Neuronal stem cell (in vitro differentiated cells): ENCODE data around the gene ZDHHC13.
A peak's percentile ranks its signal among the peaks of the same experiment; 100 is the strongest.

Source experiments
- DNase-seq: peaks from one replicate; pipeline ENCODE4 v3.0.0-alpha.2; 2013; ENCODE audit warnings: low spot score
- H2AFZ ChIP-seq: one replicate; pipeline ENCODE4 v1.6.1; 2013; ENCODE audit warnings: mild to moderate bottlenecking, low read length, inconsistent platforms
- H2AK5ac ChIP-seq: 2 replicates; pipeline ENCODE4 v1.6.1; 2013; ENCODE audit warnings: low read depth, mild to moderate bottlenecking, inconsistent platforms, low read length, moderate library complexity, mixed read lengths
- H2BK120ac ChIP-seq: 2 replicates; pipeline ENCODE4 v1.6.1; 2013; ENCODE audit warnings: low read depth, mild to moderate bottlenecking, inconsistent platforms, low read length, moderate library complexity, mixed read lengths
- H2BK12ac ChIP-seq: one replicate; pipeline ENCODE4 v1.6.1; 2013; ENCODE audit warnings: low read length, inconsistent platforms
- H2BK15ac ChIP-seq: 2 replicates; pipeline ENCODE4 v1.6.1; 2013; ENCODE audit warnings: mild to moderate bottlenecking, low read length, inconsistent platforms, mixed read lengths
- H2BK5ac ChIP-seq: one replicate; pipeline ENCODE4 v1.6.1; 2013; ENCODE audit warnings: inconsistent platforms, mild to moderate bottlenecking, low read length, moderate library complexity
- H3K14ac ChIP-seq: one replicate; pipeline ENCODE4 v1.6.1; 2013; ENCODE audit warnings: low read length, inconsistent platforms
- H3K18ac ChIP-seq: 2 replicates; pipeline ENCODE4 v1.6.1; 2013; ENCODE audit warnings: low read length, inconsistent platforms
- H3K23ac ChIP-seq: 2 replicates; pipeline ENCODE4 v1.6.1; 2013; ENCODE audit warnings: low read depth, mild to moderate bottlenecking, mixed read lengths, low read length, inconsistent platforms; ENCODE audit not compliant: poor library complexity
- H3K27ac ChIP-seq: replicated peaks from 3 replicates; pipeline ENCODE4 v1.5.1; 2013; ENCODE audit warnings: low read length, inconsistent platforms
- H3K27me3 ChIP-seq, 3 experiments: 2 replicates each; pipeline ENCODE4 v1.6.1; 2013; ENCODE audit warnings: low read length in 3 of 3, mild to moderate bottlenecking in 2 of 3, inconsistent platforms in 1 of 3, low read depth in 1 of 3, mixed read lengths in 1 of 3, moderate library complexity in 1 of 3; ENCODE audit not compliant: control insufficient read depth in 3 of 3, insufficient read depth in 3 of 3
- H3K36me3 ChIP-seq, 2 donors: replicated peaks in 1 of 2; 2 replicates each; pipeline ENCODE4 v1.6.1; 2013; ENCODE audit warnings: low read length in 2 of 2; ENCODE audit not compliant: control insufficient read depth in 2 of 2, insufficient read depth in 2 of 2
- H3K4ac ChIP-seq: 2 replicates; pipeline ENCODE4 v1.6.1; 2013; ENCODE audit warnings: inconsistent platforms, mild to moderate bottlenecking, low read length, moderate library complexity
- H3K4me1 ChIP-seq, 2 donors: 1 replicate in 1 of 2; 2 replicates in 1 of 2; pipeline ENCODE4 v1.6.1; 2013; ENCODE audit warnings: low read length in 2 of 2, low read depth in 1 of 2; ENCODE audit not compliant: control insufficient read depth in 2 of 2, insufficient read depth in 1 of 2
- H3K4me2 ChIP-seq: one replicate; pipeline ENCODE4 v1.6.1; 2013; ENCODE audit warnings: mild to moderate bottlenecking, low read length, inconsistent platforms; ENCODE audit not compliant: insufficient read depth, poor library complexity, severe bottlenecking
- H3K4me3 ChIP-seq, 2 donors: 2 replicates each; pipeline ENCODE4 v1.5.1; 2013; ENCODE audit warnings: low read length in 2 of 2, mild to moderate bottlenecking in 2 of 2, inconsistent platforms in 1 of 2, moderate library complexity in 1 of 2
- H3K79me1 ChIP-seq: one replicate; pipeline ENCODE4 v1.6.1; 2013; ENCODE audit warnings: low read depth, mild to moderate bottlenecking, inconsistent platforms, low read length, moderate library complexity
- H3K9ac ChIP-seq: one replicate; pipeline ENCODE4 v1.6.1; 2013; ENCODE audit warnings: mild to moderate bottlenecking, low read depth, low read length, inconsistent platforms; ENCODE audit not compliant: poor library complexity
- H3K9me3 ChIP-seq, 2 donors: replicated peaks in 1 of 2; 2 replicates each; pipeline versions ENCODE3 to v1.6.1; 2013; ENCODE audit warnings: low read length in 2 of 2, mild to moderate bottlenecking in 2 of 2, inconsistent platforms in 1 of 2, low read depth in 1 of 2, mixed read lengths in 1 of 2, moderate library complexity in 1 of 2; ENCODE audit not compliant: control insufficient read depth in 2 of 2, insufficient read depth in 1 of 2
- H4K8ac ChIP-seq: one replicate; pipeline ENCODE4 v1.6.1; 2013; ENCODE audit warnings: low read depth, mild to moderate bottlenecking, inconsistent platforms, low read length, moderate library complexity
- H4K91ac ChIP-seq: one replicate; pipeline ENCODE4 v1.6.1; 2013; ENCODE audit warnings: low read length, low read depth, mild to moderate bottlenecking, inconsistent platforms; ENCODE audit not compliant: poor library complexity
- WGBS, 2 donors: extraction: QIAGEN DNeasy Blood & Tissue Kit; methylation state at CpG; one replicate each; pipeline ENCODE4 v1.1.7; 2013; ENCODE audit warnings: missing lambda C conversion rate in 2 of 2, mixed read lengths in 1 of 2; ENCODE audit not compliant: insufficient read length in 2 of 2, insufficient replicate concordance in 1 of 2; ENCODE audit errors: extremely low coverage in 2 of 2; 5-methylcytosine and 5-hydroxymethylcytosine counted together

The ZDHHC13 gene

GRCh38 chr11:19187114-19187832 is 70.3 kb downstream of the ZDHHC13 start:
- no peak overlapping the region for H3K4ac ChIP-seq
- no peak overlapping the region for H2AFZ ChIP-seq
- H3K14ac ChIP-seq, result no peak overlapping the region
- no peak overlapping the region for H2AK5ac ChIP-seq
- no peak overlapping the region for H3K4me3 ChIP-seq
- no peak overlapping the region for H4K8ac ChIP-seq
- DNase-seq, result peak; percentile 8
- H3K18ac ChIP-seq, result peak overlapping the region; percentile 66
- H2BK12ac ChIP-seq, result no peak overlapping the region
- peaks cover 0 to 13% of the 10 kb centered on the region in 2 donors for H3K9me3 ChIP-seq
- H3K79me1 ChIP-seq, result no peaks in the 10 kb centered on the region
- H3K36me3 ChIP-seq, result no peaks in the 10 kb centered on the region
- H3K9ac ChIP-seq, result no peak overlapping the region
- H4K91ac ChIP-seq, result no peak overlapping the region
- H2BK15ac ChIP-seq, result no peak overlapping the region
- no peak overlapping the region for H3K23ac ChIP-seq
- H2BK120ac ChIP-seq, result no peak overlapping the region
- H3K4me1 ChIP-seq, result peaks cover 14 to 19% of the 10 kb centered on the region in 2 donors
- WGBS, 2 donors, result no CpG with 5 or more reads among the region's 5 CpGs
- H3K27ac ChIP-seq, result peak overlapping the region; percentile 17
- H3K27me3 ChIP-seq, result peaks cover 0 to 89% (median 0%) of the 10 kb centered on the region in 3 experiments
- no peak overlapping the region for H3K4me2 ChIP-seq
- no peak overlapping the region for H2BK5ac ChIP-seq

DNA sequence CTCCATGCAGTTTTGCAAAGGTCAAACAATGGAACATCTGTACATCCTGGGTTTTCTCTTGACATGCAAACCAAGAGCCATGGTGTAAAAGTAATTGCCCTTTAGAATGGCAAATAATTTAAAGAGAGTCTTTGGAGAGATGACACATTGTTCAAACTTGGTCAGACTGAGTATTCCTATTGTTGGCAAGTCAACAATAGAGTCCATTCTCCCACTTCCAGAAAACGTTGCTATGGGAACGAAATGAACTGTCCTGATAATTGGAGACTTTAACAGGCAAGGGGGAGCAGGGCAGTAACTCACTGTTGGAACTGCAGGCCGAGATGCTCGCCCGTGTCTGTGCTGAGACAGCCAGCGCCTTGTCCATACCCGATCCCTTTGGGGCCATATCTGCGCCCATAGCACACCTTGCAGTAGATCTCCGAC is 70.9 kb downstream of the ZDHHC13 start:
- peaks cover 0 to 89% (median 0%) of the 10 kb centered on the region in 3 experiments for H3K27me3 ChIP-seq
- no peak overlapping the region for H2BK15ac ChIP-seq
- no peaks in the 10 kb centered on the region for H3K79me1 ChIP-seq
- peak overlapping the region; percentile 50 for H3K27ac ChIP-seq
- H3K4me2 ChIP-seq, result no peak overlapping the region
- no peak overlapping the region for H2BK120ac ChIP-seq
- H3K9ac ChIP-seq, result no peak overlapping the region
- H2BK5ac ChIP-seq, result no peak overlapping the region
- no peak overlapping the region for H3K14ac ChIP-seq
- H4K8ac ChIP-seq, result no peak overlapping the region
- peak; percentile 18 for DNase-seq
- H2BK12ac ChIP-seq, result no peak overlapping the region
- H3K4ac ChIP-seq, result no peak overlapping the region
- H2AK5ac ChIP-seq, result no peak overlapping the region
- peaks cover 0 to 13% of the 10 kb centered on the region in 2 donors for H3K9me3 ChIP-seq
- peak overlapping the region; percentile 31 for H3K18ac ChIP-seq
- H3K23ac ChIP-seq, result no peak overlapping the region
- no peak overlapping the region for H3K4me3 ChIP-seq
- no CpG with 5 or more reads among the region's 9 CpGs for WGBS, 2 donors
- H3K4me1 ChIP-seq, result peaks cover 14 to 19% of the 10 kb centered on the region in 2 donors
- no peak overlapping the region for H2AFZ ChIP-seq
- no peaks in the 10 kb centered on the region for H3K36me3 ChIP-seq
- no peak overlapping the region for H4K91ac ChIP-seq

DNA sequence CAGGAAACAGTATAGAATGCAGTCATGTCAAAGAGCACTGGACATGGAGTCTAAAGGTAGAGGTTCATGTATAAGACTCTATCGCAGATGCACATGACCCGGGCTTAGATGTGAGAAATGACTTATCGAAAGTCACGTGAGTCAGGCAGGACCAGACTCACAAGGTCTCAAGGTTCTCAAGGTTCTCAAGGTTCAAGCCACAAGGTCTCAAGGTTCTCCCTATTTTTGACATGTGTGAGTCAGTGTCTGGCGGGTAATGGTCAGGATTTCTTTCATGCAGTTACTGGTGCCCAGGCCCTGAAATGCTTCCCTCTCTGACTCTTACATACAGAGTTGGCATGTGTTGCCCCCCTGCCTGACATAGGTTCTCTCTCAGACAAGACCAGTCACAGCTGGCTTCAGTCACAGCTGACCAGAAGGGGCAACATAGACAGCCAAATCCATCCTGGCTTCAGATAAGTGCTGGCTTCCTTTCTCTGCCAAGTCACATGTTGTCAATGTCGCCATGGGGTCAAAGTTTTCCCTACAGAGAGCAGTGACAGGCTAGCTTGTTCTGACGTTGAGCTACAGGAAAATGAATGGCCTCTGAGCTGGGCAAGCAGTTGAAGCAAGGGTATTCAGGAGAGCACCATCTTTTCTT is 74.7 kb downstream of the ZDHHC13 start:
- no peak overlapping the region for H3K4ac ChIP-seq
- WGBS, 2 donors, result no CpG with 5 or more reads among the region's 7 CpGs
- H3K14ac ChIP-seq, result no peak overlapping the region
- H2BK120ac ChIP-seq, result no peak overlapping the region
- no peak overlapping the region for H4K91ac ChIP-seq
- no peak overlapping the region for H2BK5ac ChIP-seq
- H3K4me3 ChIP-seq, result no peak overlapping the region
- no peaks in the 10 kb centered on the region for H3K79me1 ChIP-seq
- no peak overlapping the region for H4K8ac ChIP-seq
- no peak overlapping the region for H3K18ac ChIP-seq
- H2BK12ac ChIP-seq, result no peak overlapping the region
- no peak overlapping the region for H2AK5ac ChIP-seq
- no peak overlapping the region for H2AFZ ChIP-seq
- no peak overlapping the region for H2BK15ac ChIP-seq
- H3K27me3 ChIP-seq, result peaks cover 0 to 91% (median 0%) of the 10 kb centered on the region in 3 experiments
- no peak overlapping the region for H3K23ac ChIP-seq
- H3K9ac ChIP-seq, result no peak overlapping the region
- H3K9me3 ChIP-seq, result no peaks in the 10 kb centered on the region
- peaks cover 14 to 18% of the 10 kb centered on the region in 2 donors for H3K4me1 ChIP-seq
- H3K4me2 ChIP-seq, result no peak overlapping the region
- H3K36me3 ChIP-seq, result no peaks in the 10 kb centered on the region
- H3K27ac ChIP-seq, result no peak overlapping the region
- DNase-seq, result no peak

- H3K4me3 ChIP-seq, result no peak overlapping the region
- no peak for DNase-seq
- H2BK12ac ChIP-seq, result no peak overlapping the region
- H3K9me3 ChIP-seq, result no peaks in the 10 kb centered on the region
- no peak overlapping the region for H2BK120ac ChIP-seq
- no peak overlapping the region for H3K9ac ChIP-seq
- peaks cover 0 to 98% (median 0%) of the 10 kb centered on the region in 3 experiments for H3K27me3 ChIP-seq
- no CpG with 5 or more reads among the region's 2 CpGs for WGBS, 2 donors
- no peaks in the 10 kb centered on the region for H3K36me3 ChIP-seq
- no peak overlapping the region for H3K18ac ChIP-seq
- peaks cover 0 to 2% of the 10 kb centered on the region in 2 donors for H3K4me1 ChIP-seq
- H2BK5ac ChIP-seq, result no peak overlapping the region
- H4K8ac ChIP-seq, result no peak overlapping the region
- no peak overlapping the region for H3K14ac ChIP-seq
- no peak overlapping the region for H3K4ac ChIP-seq
- no peak overlapping the region for H3K27ac ChIP-seq
- no peak overlapping the region for H2BK15ac ChIP-seq
- H3K23ac ChIP-seq, result no peak overlapping the region
- no peak overlapping the region for H2AK5ac ChIP-seq
- no peaks in the 10 kb centered on the region for H3K79me1 ChIP-seq
- no peak overlapping the region for H2AFZ ChIP-seq
- no peak overlapping the region for H4K91ac ChIP-seq
- no peak overlapping the region for H3K4me2 ChIP-seq
Measured at GRCh38 chr11:19193916-19194315, 76.9 kb downstream of the ZDHHC13 start.
